SU-DHL-6 (cell line): ENCODE data around the gene CORO1C.

Source experiments
- CTCF ChIP-seq: fragments of 200-600 bp; sonication (generic); IDR thresholded peaks from one replicate; pipeline ENCODE4 v1.5.1; 2017; ENCODE audit warnings: antibody characterized with exemption, mild to moderate bottlenecking, low read length, moderate library complexity; ENCODE audit not compliant: insufficient read depth, poor library complexity, severe bottlenecking
- EZH2phosphoT487 ChIP-seq: fragments of 200-600 bp; sonication (generic), shearing (Covaris generic); conservative IDR thresholded peaks from 2 replicates; pipeline ENCODE4 v1.6.1; 2018; ENCODE audit warnings: mild to moderate bottlenecking, antibody characterized with exemption, low read length, moderate library complexity, mixed read lengths

DNA sequence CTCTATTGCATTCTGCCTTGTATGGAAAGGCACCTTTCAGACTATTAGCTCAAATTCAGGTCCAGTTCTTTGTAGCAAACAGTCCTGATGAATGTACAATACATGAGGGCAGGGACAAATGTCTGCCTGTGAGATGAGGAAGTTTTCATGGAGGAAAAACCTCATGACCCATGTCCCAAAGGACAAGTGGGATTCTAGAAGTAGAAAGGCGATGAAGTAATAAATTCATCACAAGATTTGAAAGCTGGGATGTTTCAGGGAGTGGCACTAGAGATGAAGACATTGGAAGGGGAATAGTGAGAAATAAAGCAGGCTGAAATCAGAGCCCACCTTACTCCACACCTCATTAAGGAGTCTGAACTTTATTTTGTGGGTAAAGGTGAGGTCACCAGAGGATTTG lies 4.2 kb downstream of the CORO1C start:
- no peak for TF ChIP-seq CTCF
- TF ChIP-seq EZH2phosphoT487: no peak
